Smooth muscle cell (in vitro differentiated cells): ENCODE measurements around the gene ZMYND8. TPM values are rescaled to one million over a fixed set of nuclear protein-coding genes. Genes with fewer than 3 reads are reported as not detected.
A peak's percentile ranks its signal among the peaks of the same experiment; 100 is the strongest.

Experiments
- DNase-seq: peaks from one replicate; lab custom pipeline; 2025; ENCODE audit not compliant: unreplicated experiment; lab: John Stamatoyannopoulos, UW
- H2AFZ ChIP-seq: fragments of 200-600 bp; sonication (generic); 2 replicates; pipeline ENCODE4 v1.6.0; 2016; ENCODE audit warnings: antibody characterized with exemption, low read depth, mild to moderate bottlenecking
- H3F3A ChIP-seq: fragments of 200-600 bp; sonication (generic); 2 replicates; pipeline ENCODE4 v1.6.0; 2017; ENCODE audit warnings: antibody characterized with exemption, low read depth
- H3K27ac ChIP-seq: fragments of 200-600 bp; sonication (generic); 2 replicates; pipeline ENCODE4 v1.5.1; 2016; ENCODE audit warnings: low read depth, mild to moderate bottlenecking
- H3K27me3 ChIP-seq: fragments of 200-600 bp; sonication (generic); 2 replicates; pipeline ENCODE4 v1.6.1; 2016; ENCODE audit warnings: low read depth, mild to moderate bottlenecking
- H3K36me3 ChIP-seq: fragments of 200-600 bp; sonication (generic); 2 replicates; pipeline ENCODE4 v1.5.1; 2016; ENCODE audit warnings: low read depth
- H3K4me1 ChIP-seq: fragments of 200-600 bp; sonication (generic); 2 replicates; pipeline ENCODE4 v1.5.1; 2016; ENCODE audit warnings: low read depth
- H3K4me2 ChIP-seq: fragments of 200-600 bp; sonication (generic); 2 replicates; pipeline ENCODE4 v1.6.0; 2016; ENCODE audit warnings: mild to moderate bottlenecking
- H3K4me3 ChIP-seq: fragments of 200-600 bp; sonication (generic); 2 replicates; pipeline ENCODE4 v1.5.1; 2016; ENCODE audit warnings: mild to moderate bottlenecking
- H3K79me2 ChIP-seq: fragments of 200-600 bp; sonication (generic); 2 replicates; pipeline ENCODE4 v1.6.0; 2016; ENCODE audit warnings: low read depth, mild to moderate bottlenecking
- H3K9ac ChIP-seq: fragments of 200-600 bp; sonication (generic); 2 replicates; pipeline ENCODE4 v1.6.0; 2016; ENCODE audit warnings: low read depth
- H3K9me3 ChIP-seq: fragments of 200-600 bp; sonication (generic); replicated peaks from 2 replicates; pipeline ENCODE4 v1.5.1; 2016; ENCODE audit warnings: low read depth
- H4K20me1 ChIP-seq: fragments of 200-600 bp; sonication (generic); 2 replicates; pipeline ENCODE4 v1.6.0; 2016; ENCODE audit warnings: low read depth
- WGBS: methylation state at CpG from one replicate; pipeline ENCODE4 v1.1.7; 2016; ENCODE audit warnings: low lambda C conversion rate; 5-methylcytosine and 5-hydroxymethylcytosine counted together
- polyA plus RNA-seq: library from polyadenylated mRNA; unstranded; fragments of >200 nt; fragmentation: Nextera tagmentation; extraction: Ambion mirVana; gene quantifications from 2 replicates; pipeline ENCODE4 v1.2.1, GENCODE V29; 2016
- total RNA-seq: library from RNA; depleted of rRNA; stranded (reverse); fragments of >200 nt; gene quantifications from 2 replicates; pipeline ENCODE4 v1.2.3, GENCODE V29; 2014
- TF ChIP-seq, protein P1 (sequence below): fragments of 200-600 bp; sonication (generic); IDR thresholded peaks from 2 replicates; pipeline ENCODE4 v1.5.1; 2017; ENCODE audit warnings: borderline replicate concordance, mild to moderate bottlenecking, antibody characterized with exemption; ENCODE audit not compliant: insufficient read depth, poor library complexity, severe bottlenecking

Gene ZMYND8
- total and polyA plus RNA-seq, 2 experiments from 2014 or later = 15.2 to 24.1 TPM

DNA sequence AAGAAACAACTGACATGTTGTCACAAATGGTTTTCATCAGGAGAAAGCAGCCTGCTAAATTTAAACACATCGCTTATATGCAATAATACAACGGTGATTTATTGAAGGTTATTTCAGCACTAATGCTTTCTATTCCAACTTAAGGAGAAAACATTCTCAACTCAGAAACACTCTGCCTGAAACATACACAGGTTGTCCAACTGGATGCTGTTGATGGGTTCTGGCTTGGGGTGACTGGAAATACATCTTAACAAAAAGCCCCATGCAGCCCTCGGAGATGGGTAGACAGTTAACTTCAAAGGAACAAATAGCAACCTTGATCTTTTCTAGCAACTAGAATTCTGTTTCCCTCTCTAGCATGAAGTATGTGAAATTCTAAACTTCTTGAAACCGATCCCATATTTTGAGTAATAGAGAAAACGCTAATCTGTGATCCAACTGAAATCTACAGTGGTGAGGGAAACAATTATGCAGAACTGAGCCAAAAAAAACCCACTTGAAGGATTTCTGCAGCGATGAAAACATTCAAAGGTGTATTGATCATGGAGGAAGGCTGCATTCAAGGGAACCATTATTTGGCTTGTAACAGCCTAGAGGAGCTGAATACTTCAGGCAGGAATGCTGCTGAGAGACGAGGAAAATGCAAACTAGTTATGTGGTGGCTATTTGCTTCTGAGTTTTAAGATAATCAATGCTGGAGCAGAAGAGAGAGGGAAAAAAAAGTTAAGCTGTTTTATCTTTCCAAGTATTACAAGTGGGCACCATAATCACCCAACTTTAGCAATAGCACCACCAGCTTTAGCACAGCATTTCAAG is 6.9 kb downstream of the ZMYND8 start:
- DNase-seq = no peak
- peaks cover 100% of the 10 kb centered on the region for H3K79me2 ChIP-seq
- TF ChIP-seq, protein P1, sequence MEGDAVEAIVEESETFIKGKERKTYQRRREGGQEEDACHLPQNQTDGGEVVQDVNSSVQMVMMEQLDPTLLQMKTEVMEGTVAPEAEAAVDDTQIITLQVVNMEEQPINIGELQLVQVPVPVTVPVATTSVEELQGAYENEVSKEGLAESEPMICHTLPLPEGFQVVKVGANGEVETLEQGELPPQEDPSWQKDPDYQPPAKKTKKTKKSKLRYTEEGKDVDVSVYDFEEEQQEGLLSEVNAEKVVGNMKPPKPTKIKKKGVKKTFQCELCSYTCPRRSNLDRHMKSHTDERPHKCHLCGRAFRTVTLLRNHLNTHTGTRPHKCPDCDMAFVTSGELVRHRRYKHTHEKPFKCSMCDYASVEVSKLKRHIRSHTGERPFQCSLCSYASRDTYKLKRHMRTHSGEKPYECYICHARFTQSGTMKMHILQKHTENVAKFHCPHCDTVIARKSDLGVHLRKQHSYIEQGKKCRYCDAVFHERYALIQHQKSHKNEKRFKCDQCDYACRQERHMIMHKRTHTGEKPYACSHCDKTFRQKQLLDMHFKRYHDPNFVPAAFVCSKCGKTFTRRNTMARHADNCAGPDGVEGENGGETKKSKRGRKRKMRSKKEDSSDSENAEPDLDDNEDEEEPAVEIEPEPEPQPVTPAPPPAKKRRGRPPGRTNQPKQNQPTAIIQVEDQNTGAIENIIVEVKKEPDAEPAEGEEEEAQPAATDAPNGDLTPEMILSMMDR = no peak
- H3K27ac ChIP-seq = peak overlapping the region; percentile 99
- H4K20me1 ChIP-seq = no peaks in the 10 kb centered on the region
- 49% methylated on average over 7 of the region's 7 CpGs for WGBS
- peaks cover 35% of the 10 kb centered on the region for H3F3A ChIP-seq
- peak overlapping the region; percentile 81 for H3K4me2 ChIP-seq
- H3K4me1 ChIP-seq = peaks cover 88% of the 10 kb centered on the region
- no peak overlapping the region for H2AFZ ChIP-seq
- no peaks in the 10 kb centered on the region for H3K27me3 ChIP-seq
- H3K36me3 ChIP-seq = no peaks in the 10 kb centered on the region
- peak overlapping the region; percentile 32 for H3K4me3 ChIP-seq
- H3K9ac ChIP-seq = peak overlapping the region; percentile 68
- H3K9me3 ChIP-seq = no peaks in the 10 kb centered on the region

DNA sequence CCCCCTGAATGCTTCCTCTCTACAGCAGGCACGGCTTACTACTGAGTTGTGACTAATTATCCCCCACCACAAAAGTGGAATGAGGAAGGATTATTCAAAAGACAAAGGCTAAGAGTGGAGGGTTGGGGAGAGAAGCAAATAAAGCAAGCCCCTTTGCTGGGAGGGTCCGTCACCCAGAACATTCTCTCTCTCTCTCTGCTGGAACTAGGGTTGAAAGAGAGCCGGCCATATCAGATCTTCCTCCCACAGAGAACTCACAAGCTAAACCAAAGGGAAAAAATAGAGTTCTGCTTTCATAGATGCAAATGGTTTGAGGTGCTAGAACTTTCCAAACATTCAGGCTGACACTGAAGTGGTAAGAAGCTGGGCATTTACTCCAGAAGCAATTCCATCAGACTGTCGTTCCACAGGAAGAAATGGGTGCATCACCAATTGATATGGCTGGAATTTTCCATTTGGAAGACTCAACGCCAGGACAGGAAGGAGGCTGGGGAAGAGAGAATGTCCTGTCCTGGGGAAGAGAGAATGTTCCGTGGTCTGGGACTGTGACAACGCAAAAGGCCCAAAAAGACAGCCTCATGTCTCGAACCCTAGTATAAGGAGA is 7.9 kb downstream of the ZMYND8 start:
- no peaks in the 10 kb centered on the region for H3K9me3 ChIP-seq
- no peak overlapping the region for H3K4me3 ChIP-seq
- no peaks in the 10 kb centered on the region for H4K20me1 ChIP-seq
- peak overlapping the region; percentile 68 for H3K9ac ChIP-seq
- no peaks in the 10 kb centered on the region for H3K27me3 ChIP-seq
- H2AFZ ChIP-seq = peak overlapping the region; percentile 36
- H3K27ac ChIP-seq = peak overlapping the region; percentile 99
- TF ChIP-seq, protein P1 = no peak
- H3K4me1 ChIP-seq = peaks cover 78% of the 10 kb centered on the region
- H3F3A ChIP-seq = peaks cover 30% of the 10 kb centered on the region
- no peaks in the 10 kb centered on the region for H3K36me3 ChIP-seq
- peaks cover 100% of the 10 kb centered on the region for H3K79me2 ChIP-seq
- WGBS = 17% methylated on average over 8 of the region's 8 CpGs
- no peak for DNase-seq
- peak overlapping the region; percentile 81 for H3K4me2 ChIP-seq

DNA sequence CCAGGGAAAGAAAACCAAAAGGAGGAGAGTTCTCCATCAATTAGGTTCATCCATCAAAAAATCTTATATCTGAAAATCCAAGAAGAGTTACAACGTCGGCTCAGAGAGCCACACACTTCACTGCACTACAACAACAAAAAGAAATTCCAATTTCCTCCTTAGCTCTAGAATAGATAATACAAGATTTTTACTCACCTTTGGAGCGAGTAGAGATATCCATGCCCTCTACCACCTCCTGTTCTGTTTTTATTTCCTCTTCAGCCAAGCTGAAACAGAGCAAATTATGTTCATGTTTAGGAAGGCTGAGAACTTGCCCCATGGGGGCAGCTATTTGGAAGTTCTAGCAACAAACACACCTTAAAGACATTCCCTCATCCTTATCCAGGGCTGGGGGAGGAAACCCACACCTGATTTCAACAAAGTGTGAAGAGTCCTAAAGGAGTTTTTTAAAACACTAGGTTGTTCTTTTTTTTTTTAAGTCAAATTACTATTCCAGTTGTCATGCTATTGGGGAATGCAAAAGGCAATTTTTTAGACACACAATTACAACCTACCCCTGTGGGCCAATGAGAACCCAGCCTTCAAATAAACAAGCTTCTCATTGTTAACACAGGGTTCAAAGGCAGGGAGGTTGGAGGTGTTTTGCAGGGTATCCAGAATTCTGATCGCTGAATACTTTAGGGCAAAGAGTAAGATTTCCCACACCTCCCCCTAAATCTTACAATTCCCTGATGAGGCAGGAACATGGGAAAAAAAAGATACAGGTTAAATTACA is 8.7 kb downstream of the ZMYND8 start:
- 74% methylated on average over 4 of the region's 4 CpGs for WGBS
- peaks cover 30% of the 10 kb centered on the region for H3F3A ChIP-seq
- peak overlapping the region; percentile 36 for H2AFZ ChIP-seq
- TF ChIP-seq, protein P1 = no peak
- H3K36me3 ChIP-seq = no peaks in the 10 kb centered on the region
- H3K9me3 ChIP-seq = no peaks in the 10 kb centered on the region
- H3K79me2 ChIP-seq = peaks cover 100% of the 10 kb centered on the region
- H3K9ac ChIP-seq = peak overlapping the region; percentile 68
- H3K4me2 ChIP-seq = peak overlapping the region; percentile 81
- no peak for DNase-seq
- no peaks in the 10 kb centered on the region for H3K27me3 ChIP-seq
- no peaks in the 10 kb centered on the region for H4K20me1 ChIP-seq
- no peak overlapping the region for H3K4me3 ChIP-seq
- H3K4me1 ChIP-seq = peaks cover 70% of the 10 kb centered on the region
- peak overlapping the region; percentile 99 for H3K27ac ChIP-seq
